ENCODE results near the gene GTSE1. TPM values are rescaled to one million over a fixed set of nuclear protein-coding genes. Genes with fewer than 3 reads are reported as not detected.
A peak's percentile ranks its signal among the peaks of the same experiment; 100 is the strongest.
"Not testable (repeated sequence)": the region's sequence is repeated elsewhere in the genome, so short reads cannot be mapped to it uniquely, and the experiment has no call there.

Gene GTSE1
- polyA plus RNA-seq, 1 donor: 7.9 TPM

- no peak for DNase-seq
Measured at GRCh38 chr22:46294784-46295183, 1.9 kb upstream of the GTSE1 start.

GRCh38 chr22:46295277-46295971, 1.2 kb upstream of the GTSE1 start:
- DNase-seq: no peak

GRCh38 chr22:46297151-46297812, 612 bp downstream of the GTSE1 start:
- DNase-seq: peak; percentile 43

GRCh38 chr22:46299101-46299500, 2.4 kb downstream of the GTSE1 start:
- DNase-seq: no peak

GRCh38 chr22:46300491-46300890, 3.8 kb downstream of the GTSE1 start:
- no peak for DNase-seq

- no peak for DNase-seq
Measured at GRCh38 chr22:46303347-46303965, 6.8 kb downstream of the GTSE1 start.

- DNase-seq: no peak
Measured at GRCh38 chr22:46308283-46308988, 11.8 kb downstream of the GTSE1 start.

- DNase-seq: no peak
Measured at GRCh38 chr22:46309526-46310085, 12.9 kb downstream of the GTSE1 start.

GRCh38 chr22:46312056-46312455, 15.4 kb downstream of the GTSE1 start:
- no peak for DNase-seq

GRCh38 chr22:46312848-46313247, 16.2 kb downstream of the GTSE1 start:
- not testable (repeated sequence) for DNase-seq

- no peak for DNase-seq
Measured at GRCh38 chr22:46315976-46316375, 19.3 kb downstream of the GTSE1 start.

GRCh38 chr22:46317646-46318045, 21.0 kb downstream of the GTSE1 start:
- DNase-seq: no peak

- no peak for DNase-seq
Measured at GRCh38 chr22:46318576-46318975, 21.9 kb downstream of the GTSE1 start.

- no peak for DNase-seq
Measured at GRCh38 chr22:46319319-46319718, 22.6 kb downstream of the GTSE1 start.

GRCh38 chr22:46320166-46320710, 23.6 kb downstream of the GTSE1 start:
- no peak for DNase-seq

GRCh38 chr22:46320716-46321386, 24.2 kb downstream of the GTSE1 start:
- no peak for DNase-seq

GRCh38 chr22:46322711-46323110, 26.0 kb downstream of the GTSE1 start:
- DNase-seq: no peak

GRCh38 chr22:46323162-46323561, 26.5 kb downstream of the GTSE1 start:
- DNase-seq: no peak

GRCh38 chr22:46326066-46326680, 29.5 kb downstream of the GTSE1 start:
- DNase-seq: no peak

GRCh38 chr22:46327691-46328465, 31.2 kb downstream of the GTSE1 start:
- no peak for DNase-seq

- DNase-seq: no peak
Measured at GRCh38 chr22:46328797-46329196, 32.1 kb downstream of the GTSE1 start.

Data from hindlimb muscle (tissue), 1 donor.